ENCODE results near the gene ZNF362.

- no peak for TF ChIP-seq CTCF (IDR thresholded peaks at IDR 0.05; ENCODE audit: low read depth, low read length, missing input control)
- no peak for TF ChIP-seq YY1 (IDR thresholded peaks at IDR 0.05)
- TF ChIP-seq GABPA (IDR thresholded peaks at IDR 0.05 in 1 of 2, conservative IDR thresholded peaks at IDR 0.05 in 1 of 2), result no peak
- no peak for TF ChIP-seq REST (IDR thresholded peaks at IDR 0.05)
- TF ChIP-seq MAX (IDR thresholded peaks at IDR 0.05), result no peak
- TF ChIP-seq RAD21 (IDR thresholded peaks at IDR 0.05), result no peak
- no peak for TF ChIP-seq NR2F2 (IDR thresholded peaks at IDR 0.05)
- TF ChIP-seq SP1 (IDR thresholded peaks at IDR 0.05), result no peak
- TF ChIP-seq JUND (IDR thresholded peaks at IDR 0.05), result no peak
- no peak for TF ChIP-seq FOXA1 (IDR thresholded peaks at IDR 0.05)
- no peak for TF ChIP-seq RXRA (IDR thresholded peaks at IDR 0.05)
- TF ChIP-seq EGR1 (IDR thresholded peaks at IDR 0.05; ENCODE audit: low read depth in 2 of 2), result no peak
- no peak for TF ChIP-seq TAF1 (conservative IDR thresholded peaks at IDR 0.05)
- no peak for TF ChIP-seq ATF3 (IDR thresholded peaks at IDR 0.05)
Observed at GRCh38 chr1:33275195-33275594, 18.9 kb downstream of the ZNF362 start.

Data from liver (tissue), 3 donors.